HEK293 (cell line): ENCODE data around the gene NUDT6.

Source experiments
- CTCF ChIA-PET: fragments of 350-600 bp; formaldehyde crosslinking; extraction: SDS; loops from one replicate; lab custom pipeline; 2021; ENCODE audit warnings: antibody characterized with exemption; lab: Yijun Ruan, JAX
- POLR2A ChIA-PET: fragments of 300-600 bp; formaldehyde crosslinking; extraction: SDS; loops from one replicate; lab custom pipeline; 2020; ENCODE audit warnings: antibody characterized with exemption, inconsistent platforms; lab: Yijun Ruan, JAX
- H3K27ac ChIP-seq: fragments of 200-500 bp; sonication (Bioruptor generic); 2 replicates; pipeline ENCODE4 v1.5.1; 2014; ENCODE audit warnings: low read depth, low read length, control low read depth, inconsistent platforms; ENCODE audit errors: extremely low read depth
- H3K36me3 ChIP-seq, 2 experiments: fragments of 200-500 bp in 1 of 2; sonication (Bioruptor generic) in 1 of 2; 1 replicate in 1 of 2; 2 replicates in 1 of 2; pipeline ENCODE4 v1.5.1; 2014 to 2017; ENCODE audit warnings: inconsistent platforms in 2 of 2, low read length in 2 of 2; ENCODE audit not compliant: control insufficient read depth in 2 of 2, insufficient read depth in 1 of 2
- H3K4me1 ChIP-seq: fragments of 200-500 bp; sonication (Bioruptor generic); 2 replicates; pipeline ENCODE4 v1.5.1; 2014; ENCODE audit warnings: mild to moderate bottlenecking, low read length, inconsistent platforms; ENCODE audit not compliant: control insufficient read depth, insufficient read depth
- H3K4me3 ChIP-seq: 2 replicates; pipeline ENCODE4 v1.5.1; 2011; ENCODE audit warnings: low read depth, mild to moderate bottlenecking, control low read depth, low read length, moderate library complexity
- H3K9me3 ChIP-seq: fragments of 200-500 bp; sonication (Bioruptor generic); 2 replicates; pipeline ENCODE4 v1.5.1; 2014; ENCODE audit warnings: low read depth, low read length, inconsistent platforms; ENCODE audit not compliant: control insufficient read depth, insufficient read depth
- AEBP2 ChIP-seq: fragments of 450-650 bp; formaldehyde crosslinking; IDR thresholded peaks from 2 replicates; pipeline ENCODE4 v1.5.1; 2016; ENCODE audit warnings: missing biosample characterization, missing genetic modification characterization, borderline replicate concordance
- EGR2 ChIP-seq: fragments of 450-650 bp; formaldehyde crosslinking; IDR thresholded peaks from 2 replicates; pipeline ENCODE4 v1.5.1; 2016; ENCODE audit warnings: low read depth, missing biosample characterization, missing genetic modification characterization
- GLI4 ChIP-seq: fragments of 450-650 bp; formaldehyde crosslinking; IDR thresholded peaks from 2 replicates; pipeline ENCODE4 v1.5.1; 2016; ENCODE audit warnings: missing biosample characterization, missing genetic modification characterization
- HOXA7 ChIP-seq: sonication (generic); formaldehyde crosslinking; IDR thresholded peaks from 2 replicates; pipeline ENCODE4 v1.8.1; 2022; ENCODE audit warnings: missing genetic modification reagents, borderline replicate concordance
- HOXD13 ChIP-seq: sonication (generic); formaldehyde crosslinking; IDR thresholded peaks from 2 replicates; pipeline ENCODE4 v1.8.0; 2022; ENCODE audit warnings: missing genetic modification reagents, borderline replicate concordance
- KLF7 ChIP-seq: fragments of 450-650 bp; formaldehyde crosslinking; IDR thresholded peaks from 2 replicates; pipeline ENCODE4 v1.5.1; 2016; ENCODE audit warnings: missing biosample characterization, missing genetic modification characterization, borderline replicate concordance
- MZF1 ChIP-seq: fragments of 450-650 bp; formaldehyde crosslinking; IDR thresholded peaks from 2 replicates; pipeline ENCODE4 v1.5.1; 2017; ENCODE audit warnings: missing biosample characterization, missing genetic modification characterization, borderline replicate concordance
- PATZ1 ChIP-seq: fragments of 450-650 bp; formaldehyde crosslinking; IDR thresholded peaks from 2 replicates; pipeline ENCODE4 v1.5.1; 2016; ENCODE audit warnings: missing biosample characterization, missing genetic modification characterization
- PRDM1 ChIP-seq: fragments of 450-650 bp; formaldehyde crosslinking; IDR thresholded peaks from 2 replicates; pipeline ENCODE4; 2016; ENCODE audit warnings: missing biosample characterization, missing genetic modification characterization
- RBAK ChIP-seq: fragments of 450-650 bp; formaldehyde crosslinking; IDR thresholded peaks from 2 replicates; pipeline ENCODE4 v1.5.1; 2016; ENCODE audit warnings: missing biosample characterization, missing genetic modification characterization
- WT1 ChIP-seq: fragments of 450-650 bp; formaldehyde crosslinking; IDR thresholded peaks from 2 replicates; pipeline ENCODE4 v1.5.1; 2016; ENCODE audit warnings: missing biosample characterization, missing genetic modification characterization
- ZBTB20 ChIP-seq: fragments of 450-650 bp; formaldehyde crosslinking; IDR thresholded peaks from 2 replicates; pipeline ENCODE4 v1.5.1; 2016; ENCODE audit warnings: missing biosample characterization, missing genetic modification characterization
- ZBTB8A ChIP-seq: fragments of 450-650 bp; formaldehyde crosslinking; IDR thresholded peaks from 2 replicates; pipeline ENCODE4 v1.5.1; 2016; ENCODE audit warnings: missing biosample characterization, missing genetic modification characterization
- ZNF133 ChIP-seq: fragments of 450-650 bp; formaldehyde crosslinking; IDR thresholded peaks from 2 replicates; pipeline ENCODE4 v1.5.1; 2016; ENCODE audit warnings: missing biosample characterization, missing genetic modification characterization
- ZNF16 ChIP-seq: fragments of 450-650 bp; formaldehyde crosslinking; IDR thresholded peaks from 2 replicates; pipeline ENCODE4 v1.5.1; 2016; ENCODE audit warnings: low read depth, missing biosample characterization, missing genetic modification characterization
- ZNF2 ChIP-seq: fragments of 450-650 bp; formaldehyde crosslinking; IDR thresholded peaks from 2 replicates; pipeline ENCODE4 v1.5.1; 2016; ENCODE audit warnings: missing biosample characterization, missing genetic modification characterization
- ZNF223 ChIP-seq: fragments of 450-650 bp; formaldehyde crosslinking; IDR thresholded peaks from 2 replicates; pipeline ENCODE4 v1.5.1; 2016; ENCODE audit warnings: missing biosample characterization, missing genetic modification characterization
- ZNF26 ChIP-seq: fragments of 450-650 bp; formaldehyde crosslinking; IDR thresholded peaks from 2 replicates; pipeline ENCODE4 v1.5.1; 2016; ENCODE audit warnings: missing biosample characterization, missing genetic modification characterization
- ZNF426 ChIP-seq: fragments of 450-650 bp; formaldehyde crosslinking; IDR thresholded peaks from 2 replicates; pipeline ENCODE4 v1.5.1; 2017; ENCODE audit warnings: missing biosample characterization, missing genetic modification characterization, mild to moderate bottlenecking, inconsistent platforms, moderate library complexity
- ZNF621 ChIP-seq: fragments of 450-650 bp; formaldehyde crosslinking; IDR thresholded peaks from 2 replicates; pipeline ENCODE4 v1.5.1; 2017; ENCODE audit warnings: missing biosample characterization, missing genetic modification characterization
- ZNF623 ChIP-seq: fragments of 450-650 bp; formaldehyde crosslinking; IDR thresholded peaks from 2 replicates; pipeline ENCODE4 v1.5.1; 2016; ENCODE audit warnings: missing biosample characterization, missing genetic modification characterization
- ZNF624 ChIP-seq: fragments of 450-650 bp; formaldehyde crosslinking; IDR thresholded peaks from 2 replicates; pipeline ENCODE4 v1.5.1; 2017; ENCODE audit warnings: missing biosample characterization, missing genetic modification characterization
- ZNF670 ChIP-seq: fragments of 450-650 bp; formaldehyde crosslinking; IDR thresholded peaks from 2 replicates; pipeline ENCODE4 v1.5.1; 2016; ENCODE audit warnings: missing biosample characterization, missing genetic modification characterization, low read depth
- ZNF677 ChIP-seq: fragments of 450-650 bp; IDR thresholded peaks from 2 replicates; pipeline ENCODE4 v1.5.0; 2018; ENCODE audit warnings: missing biosample characterization, mild to moderate bottlenecking, missing genetic modification characterization, moderate library complexity
- ZSCAN23 ChIP-seq: fragments of 450-650 bp; formaldehyde crosslinking; IDR thresholded peaks from 2 replicates; pipeline ENCODE4 v1.5.1; 2016; ENCODE audit warnings: missing biosample characterization, missing genetic modification characterization

Gene NUDT6

GRCh38 chr4:122967231-122967630 lies 44.8 kb upstream of the NUDT6 start:
- CTCF ChIA-PET = no interaction called here

GRCh38 chr4:122966201-122966600 lies 43.8 kb upstream of the NUDT6 start:
- no peak overlapping the region for H3K4me3 ChIP-seq
- no peaks in the 10 kb centered on the region for H3K4me1 ChIP-seq
- H3K9me3 ChIP-seq = no peaks in the 10 kb centered on the region
- TF ChIP-seq ZNF223 (tag by site-specific recombination) (no peak), KLF7 (tag by site-specific recombination) (no peak), ZNF670 (tag by site-specific recombination) (no peak), WT1 (tag by site-specific recombination) (no peak), ZNF16 (no peak), PATZ1 (tag by site-specific recombination) (no peak), EGR2 (tag by site-specific recombination) (no peak), ZBTB20 (no peak), ZNF426 (tag by site-specific recombination) (no peak), PRDM1 (tag by site-specific recombination) (no peak), RBAK (tag by site-specific recombination) (no peak)
- H3K27ac ChIP-seq = no peak overlapping the region
- CTCF ChIA-PET = interaction anchor here (0.6 to 0.7 kb wide), 2 partner anchors 482 to 651 kb away, joined by 3 to 5 read pairs; no protein-coding TSS in a partner anchor
- POLR2A ChIA-PET = no interaction called here
- H3K36me3 ChIP-seq = peaks cover 0 to 3% of the 10 kb centered on the region in 2 experiments; a peak in 1 of 3 replicates

More at GRCh38 chr4:122967231-122967630, 44.8 kb upstream of the NUDT6 start:
- Histone ChIP-seq H3K27ac (no peak overlapping the region), H3K4me1 (no peaks in the 10 kb centered on the region), H3K4me3 (no peak overlapping the region), H3K9me3 (no peaks in the 10 kb centered on the region), H3K36me3 (no peaks in the 10 kb centered on the region)
- POLR2A ChIA-PET = no interaction called here
- no peak for TF ChIP-seq ZNF624
- TF ChIP-seq ZBTB20 = no peak
- no peak for TF ChIP-seq ZSCAN23 (tag by site-specific recombination)
- TF ChIP-seq AEBP2 (tag by site-specific recombination) = no peak
- TF ChIP-seq ZNF623 (tag by site-specific recombination) = no peak
- no peak for TF ChIP-seq GLI4 (tag by site-specific recombination)

- Histone ChIP-seq H3K9me3 (no peaks in the 10 kb centered on the region), H3K4me3 (no peak overlapping the region), H3K27ac (no peak overlapping the region), H3K4me1 (no peaks in the 10 kb centered on the region), H3K36me3 (peaks cover 0 to 3% of the 10 kb centered on the region in 2 experiments; a peak in 1 of 3 replicates)
- no peak for TF ChIP-seq ZNF133 (tag by site-specific recombination)
- no peak for TF ChIP-seq HOXD13 (CRISPR knock-in tag)
- no peak for TF ChIP-seq ZNF26 (tag by site-specific recombination)
- no peak for TF ChIP-seq HOXA7
- no peak for TF ChIP-seq MZF1 (tag by site-specific recombination)
- TF ChIP-seq ZBTB8A (tag by site-specific recombination) = no peak
- no peak for TF ChIP-seq ZNF621
- no peak for TF ChIP-seq ZNF677 (tag by site-specific recombination)
- no peak for TF ChIP-seq ZNF2
- CTCF ChIA-PET = no interaction called here
- POLR2A ChIA-PET = no interaction called here
Observed at GRCh38 chr4:122963216-122963615, 40.8 kb upstream of the NUDT6 start.
